ENCODE results near the gene DNM3.

Gene DNM3

GRCh38 chr1:172443666-172444453 is 602.6 kb downstream of the DNM3 start, which contains the start of gene PIGC:
PIGC (minus strand) TSS chr1:172444069; CDS start chr1:172442622, 1,447 bp downstream.
- DNase-seq = peak; percentile 71

- DNase-seq = no peak
Measured at GRCh38 chr1:172446547-172446946, 605.2 kb downstream of the DNM3 start.

GRCh38 chr1:172447641-172448040 is 606.3 kb downstream of the DNM3 start:
- no peak for DNase-seq

GRCh38 chr1:172448995-172449584 is 607.8 kb downstream of the DNM3 start:
- no peak for DNase-seq

GRCh38 chr1:172449585-172450523 is 608.6 kb downstream of the DNM3 start:
- peak; percentile 89 for DNase-seq

- peak; percentile 52 for DNase-seq
Measured at GRCh38 chr1:172450524-172450885, 609.2 kb downstream of the DNM3 start.

GRCh38 chr1:172451002-172451443 is 609.7 kb downstream of the DNM3 start:
- peak; percentile 52 for DNase-seq

GRCh38 chr1:172452536-172453152 is 611.3 kb downstream of the DNM3 start:
- DNase-seq = no peak

- no peak for DNase-seq
Measured at GRCh38 chr1:172453153-172453545, 611.9 kb downstream of the DNM3 start.

- no peak for DNase-seq
Measured at GRCh38 chr1:172453607-172454006, 612.3 kb downstream of the DNM3 start.

- DNase-seq = no peak
Measured at GRCh38 chr1:172455451-172455850, 614.2 kb downstream of the DNM3 start.

GRCh38 chr1:172456344-172456769 is 615.1 kb downstream of the DNM3 start:
- no peak for DNase-seq

GRCh38 chr1:172457479-172458130 is 616.3 kb downstream of the DNM3 start:
- no peak for DNase-seq

GRCh38 chr1:172460177-172460576 is 618.9 kb downstream of the DNM3 start:
- DNase-seq = no peak

GRCh38 chr1:172460887-172461315 is 619.6 kb downstream of the DNM3 start:
- no peak for DNase-seq

Measured in SHP77 treated with DMSO at 0.1 percent for 48 hours (cell line).